A673 (cell line): Measurements from ENCODE around the gene ZNF281. TPM values are rescaled to one million over a fixed set of nuclear protein-coding genes. Genes with fewer than 3 reads are reported as not detected.

Experiments
- BruUV-seq: library from RNA; stranded (reverse); fragments of 400-500 nt; replicated peaks from 2 replicates; lab custom pipeline; 2021; lab: Mats Ljungman, UMichigan
- CTCF ChIA-PET: fragments of 300-600 bp; sonication (Branson Sonifier 250); formaldehyde crosslinking; loops from one replicate; lab custom pipeline; 2022; ENCODE audit warnings: antibody characterized with exemption; lab: Charles Lee
- POLR2A ChIA-PET: fragments of 300-600 bp; sonication (Branson Sonifier 250); formaldehyde crosslinking; loops from one replicate; lab custom pipeline; 2022; ENCODE audit warnings: antibody characterized with exemption; ENCODE audit not compliant: low non-redundant PET; lab: Charles Lee
- DNase-seq: peaks from one replicate; pipeline ENCODE4 v3.0.0-alpha.2; 2015; ENCODE audit warnings: low spot score
- H3K27ac ChIP-seq: fragments of 200-600 bp; sonication (generic); 2 replicates; pipeline ENCODE4 v1.5.1; 2016; ENCODE audit warnings: mixed run types, low read depth, mild to moderate bottlenecking, mixed read lengths, antibody characterized with exemption, low read length; ENCODE audit not compliant: poor library complexity, severe bottlenecking
- H3K27me3 ChIP-seq: fragments of 200-600 bp; sonication (generic); replicated peaks from 2 replicates; pipeline ENCODE4 v1.6.1; 2017; ENCODE audit warnings: mixed run types, low read depth, mild to moderate bottlenecking, mixed read lengths, antibody characterized with exemption, low read length; ENCODE audit not compliant: insufficient read depth, poor library complexity
- H3K36me3 ChIP-seq: fragments of 200-600 bp; sonication (generic); 2 replicates; pipeline ENCODE4 v1.6.1; 2016; ENCODE audit warnings: mixed run types, mild to moderate bottlenecking, mixed read lengths, antibody characterized with exemption, low read length; ENCODE audit not compliant: insufficient read depth, poor library complexity, severe bottlenecking
- H3K4me1 ChIP-seq: fragments of 200-600 bp; sonication (generic); 2 replicates; pipeline ENCODE4 v1.6.1; 2017; ENCODE audit warnings: mixed run types, mild to moderate bottlenecking, mixed read lengths, antibody characterized with exemption, low read length; ENCODE audit not compliant: insufficient read depth, poor library complexity, severe bottlenecking
- H3K4me3 ChIP-seq: fragments of 200-600 bp; sonication (generic); 2 replicates; pipeline ENCODE4 v1.5.1; 2016; ENCODE audit warnings: low read depth, mixed run types, mild to moderate bottlenecking, mixed read lengths, low read length; ENCODE audit not compliant: poor library complexity, severe bottlenecking
- H3K9me3 ChIP-seq: fragments of 200-600 bp; sonication (generic); 2 replicates; pipeline ENCODE4 v1.6.1; 2016; ENCODE audit warnings: mixed run types, low read depth, mild to moderate bottlenecking, mixed read lengths, antibody characterized with exemption, low read length; ENCODE audit not compliant: poor library complexity, severe bottlenecking
- EZH2 ChIP-seq: fragments of 200-600 bp; sonication (generic); IDR thresholded peaks from 2 replicates; pipeline ENCODE4 v1.6.1; 2017; ENCODE audit warnings: borderline replicate concordance, low read depth, mild to moderate bottlenecking, mixed read lengths, antibody characterized with exemption, low read length; ENCODE audit not compliant: poor library complexity, severe bottlenecking
- intact Hi-C: fragments of 100-400 bp; cut with micrococcal nuclease; formaldehyde crosslinking; loops from one replicate; pipeline ENCODE4 v1.10.0; 2022; ENCODE audit not compliant: unreplicated experiment
- total RNA-seq: library from RNA; stranded (reverse); gene quantifications from 2 replicates; pipeline ENCODE4 v1.2.3, GENCODE V29; 2021
- TF ChIP-seq, protein P1 (sequence below): fragments of 300-800, 200-600 bp; sonication (generic); conservative IDR thresholded peaks from 2 replicates; pipeline ENCODE4 v1.5.1; 2017; ENCODE audit warnings: low read depth, mild to moderate bottlenecking, antibody characterized with exemption, low read length, moderate library complexity, mixed read lengths

Gene ZNF281
- total RNA-seq, 1 experiment from 2014 or later, result 24.3 TPM

DNA sequence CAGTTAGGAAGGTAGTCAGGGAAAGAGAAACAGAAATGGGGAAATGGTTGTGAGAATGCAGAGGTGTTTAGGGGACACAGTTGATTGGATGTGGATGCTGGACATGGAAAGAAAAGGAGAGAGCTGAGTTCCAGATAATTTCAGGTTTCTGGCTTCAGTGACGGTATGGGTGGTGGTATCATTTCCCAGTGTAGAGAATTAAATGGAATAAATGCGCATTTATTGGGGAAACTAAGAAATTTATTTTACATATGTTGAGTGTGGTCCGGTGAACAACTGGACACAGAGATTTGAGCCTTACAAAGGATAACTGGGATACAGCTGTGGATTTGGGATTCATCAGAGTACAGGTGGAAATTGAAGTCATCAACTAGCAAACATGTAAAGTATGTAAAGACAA, 12.4 kb upstream of the ZNF281 start:
- Histone ChIP-seq H3K9me3 (no peaks in the 10 kb centered on the region), H3K4me1 (no peaks in the 10 kb centered on the region), H3K27ac (no peak overlapping the region), H3K27me3 (no peaks in the 10 kb centered on the region), H3K36me3 (no peaks in the 10 kb centered on the region), H3K4me3 (no peak overlapping the region)
- DNase-seq, result no peak
- TF ChIP-seq, protein P1, sequence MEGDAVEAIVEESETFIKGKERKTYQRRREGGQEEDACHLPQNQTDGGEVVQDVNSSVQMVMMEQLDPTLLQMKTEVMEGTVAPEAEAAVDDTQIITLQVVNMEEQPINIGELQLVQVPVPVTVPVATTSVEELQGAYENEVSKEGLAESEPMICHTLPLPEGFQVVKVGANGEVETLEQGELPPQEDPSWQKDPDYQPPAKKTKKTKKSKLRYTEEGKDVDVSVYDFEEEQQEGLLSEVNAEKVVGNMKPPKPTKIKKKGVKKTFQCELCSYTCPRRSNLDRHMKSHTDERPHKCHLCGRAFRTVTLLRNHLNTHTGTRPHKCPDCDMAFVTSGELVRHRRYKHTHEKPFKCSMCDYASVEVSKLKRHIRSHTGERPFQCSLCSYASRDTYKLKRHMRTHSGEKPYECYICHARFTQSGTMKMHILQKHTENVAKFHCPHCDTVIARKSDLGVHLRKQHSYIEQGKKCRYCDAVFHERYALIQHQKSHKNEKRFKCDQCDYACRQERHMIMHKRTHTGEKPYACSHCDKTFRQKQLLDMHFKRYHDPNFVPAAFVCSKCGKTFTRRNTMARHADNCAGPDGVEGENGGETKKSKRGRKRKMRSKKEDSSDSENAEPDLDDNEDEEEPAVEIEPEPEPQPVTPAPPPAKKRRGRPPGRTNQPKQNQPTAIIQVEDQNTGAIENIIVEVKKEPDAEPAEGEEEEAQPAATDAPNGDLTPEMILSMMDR, result no peak
- TF ChIP-seq EZH2, result no peak
- ChIA-PET CTCF (no interaction called here), POLR2A (no interaction called here)
- intact Hi-C loops, result no loop called here
- no TSS peak for BruUV-seq

DNA sequence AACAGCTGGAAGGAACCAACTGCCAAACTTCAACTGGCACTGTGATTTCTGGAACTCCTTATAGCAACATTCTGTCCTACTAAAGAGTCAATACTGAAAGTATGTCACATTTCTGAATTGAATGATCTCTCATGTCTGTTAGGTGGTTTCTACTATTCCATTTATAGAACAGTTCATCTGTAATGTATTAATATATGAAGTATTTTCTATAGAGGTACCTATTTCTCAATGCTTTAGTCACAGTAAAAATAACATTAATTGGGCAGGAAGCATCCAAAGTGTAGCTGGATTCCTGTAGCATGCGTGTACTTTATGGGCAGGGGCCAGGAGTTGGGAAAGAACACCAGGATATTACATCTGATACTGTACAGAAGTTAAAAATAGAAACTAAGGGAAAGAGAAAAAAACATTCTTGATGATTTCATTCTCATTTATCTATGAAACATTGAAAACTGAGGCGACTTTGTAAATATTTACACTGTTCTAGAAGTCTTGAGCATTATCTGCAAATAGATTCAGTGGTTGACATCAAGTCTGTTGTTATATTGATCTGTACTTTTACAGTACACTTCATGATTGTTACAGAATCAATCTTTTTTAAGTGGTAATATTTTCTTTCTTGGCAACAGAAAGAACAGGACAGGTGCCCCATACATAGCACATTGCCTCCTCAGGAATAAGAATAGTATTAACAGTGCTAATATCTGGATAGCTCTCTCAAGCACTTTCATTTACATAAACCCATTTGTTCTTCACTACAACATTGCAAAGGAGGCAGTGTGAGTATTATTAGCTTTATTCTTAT, 6.2 kb upstream of the ZNF281 start:
- ChIA-PET CTCF (no interaction called here), POLR2A (no interaction called here)
- Histone ChIP-seq H3K4me3 (no peak overlapping the region), H3K9me3 (no peaks in the 10 kb centered on the region), H3K4me1 (peaks cover 5% of the 10 kb centered on the region), H3K27me3 (no peaks in the 10 kb centered on the region), H3K36me3 (no peaks in the 10 kb centered on the region), H3K27ac (peak overlapping the region; percentile 27)
- TF ChIP-seq, protein P1, result no peak
- TF ChIP-seq EZH2, result no peak
- DNase-seq, result peak; percentile 43
- no TSS peak for BruUV-seq
- intact Hi-C loops, result no loop called here

DNA sequence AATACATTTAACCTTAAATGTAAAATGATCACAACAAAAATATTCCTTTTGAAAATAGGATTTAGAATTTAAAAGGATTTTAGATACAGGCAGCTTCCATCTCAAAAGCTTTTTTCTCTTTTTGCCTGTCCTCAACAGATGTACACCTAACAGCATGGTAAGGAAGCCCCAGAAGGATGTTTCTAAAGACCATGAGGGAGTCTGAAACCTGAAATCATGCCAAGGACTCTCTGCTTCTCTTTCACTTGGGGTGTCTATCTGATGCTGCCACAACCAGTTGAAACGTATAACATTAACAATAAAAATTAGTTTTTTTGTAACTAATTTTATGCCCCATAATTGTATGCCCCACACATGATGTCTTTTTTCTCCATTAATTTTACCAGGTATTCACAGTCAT, 5.4 kb upstream of the ZNF281 start:
- POLR2A ChIA-PET, result no interaction called here
- intact Hi-C loops, result no loop called here
- TF ChIP-seq, protein P1, result no peak
- TF ChIP-seq EZH2, result no peak
- CTCF ChIA-PET, result no interaction called here
- Histone ChIP-seq H3K36me3 (no peaks in the 10 kb centered on the region), H3K27me3 (no peaks in the 10 kb centered on the region), H3K4me1 (peaks cover 9% of the 10 kb centered on the region), H3K4me3 (no peak overlapping the region), H3K27ac (no peak overlapping the region), H3K9me3 (no peaks in the 10 kb centered on the region)
- DNase-seq, result no peak
- BruUV-seq, result no TSS peak
